PC-3 (cell line): ENCODE measurements around the gene AP2A1. TPM values are rescaled to one million over a fixed set of nuclear protein-coding genes. Genes with fewer than 3 reads are reported as not detected.
A peak's percentile ranks its signal among the peaks of the same experiment; 100 is the strongest.

Experiments
- ATAC-seq: fragments of 200-7000 bp; cut with Tn5 transposase; 2 replicates; pipeline ENCODE4 v1.9.1; 2020; ENCODE audit warnings: mild to moderate bottlenecking, moderate library complexity
- BruUV-seq: library from RNA; stranded (reverse); fragments of 400-500 nt; replicated peaks from 2 replicates; lab custom pipeline; 2021; lab: Mats Ljungman, UMichigan
- CTCF ChIA-PET: fragments of 300-600 bp; sonication (Branson Sonifier 250); formaldehyde crosslinking; loops from one replicate; lab custom pipeline; 2022; ENCODE audit warnings: antibody characterized with exemption; lab: Charles Lee
- POLR2A ChIA-PET: fragments of 300-600 bp; sonication (Branson Sonifier 250); formaldehyde crosslinking; loops from one replicate; lab custom pipeline; 2022; ENCODE audit warnings: antibody characterized with exemption; ENCODE audit not compliant: unreplicated experiment; lab: Charles Lee
- DNase-seq: peaks from one replicate; pipeline ENCODE4 v3.0.0-alpha.2; 2015
- H2AFZ ChIP-seq: fragments of 300-600 bp; sonication (generic); 2 replicates; pipeline ENCODE4 v1.6.0; 2016; ENCODE audit warnings: antibody characterized with exemption, low read length
- H3F3A ChIP-seq: fragments of 300-600 bp; sonication (generic); one replicate; pipeline ENCODE4 v1.6.0; 2017; ENCODE audit warnings: antibody characterized with exemption, low read length, control low read depth, mild to moderate bottlenecking; ENCODE audit not compliant: unreplicated experiment
- H3K27ac ChIP-seq: fragments of 300-600 bp; sonication (generic); 2 replicates; pipeline ENCODE4 v1.5.1; 2016; ENCODE audit warnings: mild to moderate bottlenecking, low read length
- H3K27me3 ChIP-seq: fragments of 300-600 bp; sonication (generic); 2 replicates; pipeline ENCODE4 v1.6.1; 2016; ENCODE audit warnings: low read length, mixed read lengths
- H3K36me3 ChIP-seq: fragments of 300-600 bp; sonication (generic); 2 replicates; pipeline ENCODE4 v1.6.1; 2016; ENCODE audit warnings: low read depth, mixed run types, low read length, mixed read lengths
- H3K4me1 ChIP-seq: fragments of 300-600 bp; sonication (generic); 2 replicates; pipeline ENCODE4 v1.5.1; 2016; ENCODE audit warnings: low read length; ENCODE audit not compliant: insufficient read depth
- H3K4me2 ChIP-seq: fragments of 300-600 bp; sonication (generic); 2 replicates; pipeline ENCODE4 v1.6.0; 2016; ENCODE audit warnings: low read length
- H3K4me3 ChIP-seq: fragments of 300-600 bp; sonication (generic); 2 replicates; pipeline ENCODE4 v1.5.1; 2016; ENCODE audit warnings: mild to moderate bottlenecking, low read length, mixed read lengths
- H3K79me2 ChIP-seq: fragments of 300-600 bp; sonication (generic); 2 replicates; pipeline ENCODE4 v1.6.1; 2017; ENCODE audit warnings: low read length, mixed read lengths
- H3K9ac ChIP-seq: fragments of 300-600 bp; sonication (generic); 2 replicates; pipeline ENCODE4 v1.6.0; 2016; ENCODE audit warnings: mild to moderate bottlenecking, low read length
- H3K9me2 ChIP-seq: fragments of 300-600 bp; sonication (generic); replicated peaks from 2 replicates; pipeline ENCODE4 v1.6.1; 2016; ENCODE audit warnings: mixed run types, low read length, mixed read lengths
- H3K9me3 ChIP-seq: fragments of 300-600 bp; sonication (generic); 2 replicates; pipeline ENCODE4 v1.6.1; 2016; ENCODE audit warnings: low read length, mixed read lengths
- H4K20me1 ChIP-seq: fragments of 300-600 bp; sonication (generic); 2 replicates; pipeline ENCODE4 v1.6.1; 2016; ENCODE audit warnings: low read length, mixed read lengths
- EZH2 ChIP-seq: fragments of 300-600 bp; sonication (generic); IDR thresholded peaks from one replicate; pipeline ENCODE4 v1.6.1; 2017; ENCODE audit warnings: antibody characterized with exemption, mild to moderate bottlenecking, low read length; ENCODE audit not compliant: unreplicated experiment
- EZH2phosphoT487 ChIP-seq: fragments of 300-600 bp; sonication (generic); IDR thresholded peaks from 2 replicates; pipeline ENCODE4 v1.6.1; 2018; ENCODE audit warnings: mild to moderate bottlenecking, antibody characterized with exemption, low read length, borderline replicate concordance
- intact Hi-C: fragments of 100-400 bp; cut with micrococcal nuclease; formaldehyde crosslinking; loops from 2 replicates; pipeline ENCODE4 v1.9.0; 2023
- total RNA-seq: library from RNA; depleted of rRNA; stranded (reverse); fragments of >200 nt; gene quantifications from 2 replicates; pipeline ENCODE4 v1.2.3, GENCODE V29; 2014
- TF ChIP-seq, protein P1 (sequence below): fragments of 300-600 bp; sonication (generic); conservative IDR thresholded peaks from 2 replicates; pipeline ENCODE4 v1.5.1; 2017; ENCODE audit warnings: antibody characterized with exemption, low read depth, mild to moderate bottlenecking, low read length

Gene AP2A1
- total RNA-seq, 1 experiment from 2014 or later: 143 TPM

DNA sequence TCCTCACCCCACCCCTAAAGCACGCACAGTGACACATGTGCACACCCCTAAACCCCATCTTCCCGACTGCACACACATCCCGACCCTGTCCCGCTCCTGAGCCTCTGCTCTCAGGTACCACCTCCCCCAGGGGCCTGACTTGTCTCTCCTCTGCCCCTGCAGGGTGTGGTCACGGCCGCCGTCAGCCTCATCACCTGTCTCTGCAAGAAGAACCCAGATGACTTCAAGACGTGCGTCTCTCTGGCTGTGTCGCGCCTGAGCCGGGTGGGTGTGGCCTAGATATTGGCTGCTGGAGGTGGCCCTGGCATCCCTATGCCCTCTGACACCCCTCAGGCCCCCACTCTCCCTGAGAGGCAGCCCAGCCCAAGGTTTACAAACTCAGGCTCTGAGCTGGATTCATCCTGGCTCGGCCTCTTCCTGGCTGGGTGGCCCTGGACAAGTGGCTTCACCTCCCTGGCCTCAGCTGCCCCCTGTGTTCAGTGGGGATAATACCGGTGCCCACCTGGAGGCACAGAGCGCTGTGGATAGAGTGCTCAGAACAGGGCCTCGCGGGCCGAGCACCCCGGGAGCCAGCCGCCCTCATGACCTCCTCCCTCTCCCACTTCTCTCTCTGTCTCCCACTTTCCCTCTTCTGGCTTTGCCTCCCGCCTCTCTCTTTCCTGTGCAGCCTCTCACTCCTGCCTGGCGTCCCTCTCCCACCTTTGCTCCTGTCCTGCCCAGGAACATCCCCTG is 26.2 kb downstream of the AP2A1 start:
- intact Hi-C loops: no loop called here
- H3K9me2 ChIP-seq: no peaks in the 10 kb centered on the region
- ChIA-PET CTCF (no interaction called here), POLR2A (no interaction called here)
- H3K27me3 ChIP-seq: no peaks in the 10 kb centered on the region
- H3K79me2 ChIP-seq: 0 out of 2 replicates have a peak, but pooled peaks cover 3% of the 10 kb centered on the region
- DNase-seq (no peak), ATAC-seq (0 out of 2 replicates have a peak, but pooled peaks have one; percentile 8)
- no peaks in the 10 kb centered on the region for H4K20me1 ChIP-seq
- H3K9me3 ChIP-seq: no peaks in the 10 kb centered on the region
- H3K27ac ChIP-seq: peak overlapping the region; percentile 8
- H3K36me3 ChIP-seq: peaks cover 42% of the 10 kb centered on the region
- no peak overlapping the region for H2AFZ ChIP-seq
- H3K4me3 ChIP-seq: no peak overlapping the region
- no peaks in the 10 kb centered on the region for H3F3A ChIP-seq
- TF ChIP-seq, protein P1, sequence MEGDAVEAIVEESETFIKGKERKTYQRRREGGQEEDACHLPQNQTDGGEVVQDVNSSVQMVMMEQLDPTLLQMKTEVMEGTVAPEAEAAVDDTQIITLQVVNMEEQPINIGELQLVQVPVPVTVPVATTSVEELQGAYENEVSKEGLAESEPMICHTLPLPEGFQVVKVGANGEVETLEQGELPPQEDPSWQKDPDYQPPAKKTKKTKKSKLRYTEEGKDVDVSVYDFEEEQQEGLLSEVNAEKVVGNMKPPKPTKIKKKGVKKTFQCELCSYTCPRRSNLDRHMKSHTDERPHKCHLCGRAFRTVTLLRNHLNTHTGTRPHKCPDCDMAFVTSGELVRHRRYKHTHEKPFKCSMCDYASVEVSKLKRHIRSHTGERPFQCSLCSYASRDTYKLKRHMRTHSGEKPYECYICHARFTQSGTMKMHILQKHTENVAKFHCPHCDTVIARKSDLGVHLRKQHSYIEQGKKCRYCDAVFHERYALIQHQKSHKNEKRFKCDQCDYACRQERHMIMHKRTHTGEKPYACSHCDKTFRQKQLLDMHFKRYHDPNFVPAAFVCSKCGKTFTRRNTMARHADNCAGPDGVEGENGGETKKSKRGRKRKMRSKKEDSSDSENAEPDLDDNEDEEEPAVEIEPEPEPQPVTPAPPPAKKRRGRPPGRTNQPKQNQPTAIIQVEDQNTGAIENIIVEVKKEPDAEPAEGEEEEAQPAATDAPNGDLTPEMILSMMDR: no peak
- TF ChIP-seq EZH2: no peak
- H3K4me2 ChIP-seq: no peak overlapping the region
- no peak overlapping the region for H3K9ac ChIP-seq
- no TSS peak for BruUV-seq
- H3K4me1 ChIP-seq: peaks cover 9% of the 10 kb centered on the region; the same call in 1 of the 2 replicates

DNA sequence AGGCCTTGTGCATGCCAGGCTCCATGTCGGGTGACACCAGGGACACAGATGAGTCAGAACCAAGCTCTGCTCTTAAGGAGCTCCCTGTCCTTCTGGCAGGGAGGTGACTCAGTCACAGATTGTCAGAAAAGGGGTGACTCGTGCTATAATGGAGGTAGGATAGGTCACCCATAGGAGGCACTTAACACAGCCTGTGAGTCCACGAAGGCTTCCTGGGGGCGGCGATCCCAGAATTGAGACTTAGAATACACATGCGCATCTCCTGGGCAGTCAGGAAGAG is 26.7 kb downstream of the AP2A1 start:
- CTCF ChIA-PET: no interaction called here

DNA sequence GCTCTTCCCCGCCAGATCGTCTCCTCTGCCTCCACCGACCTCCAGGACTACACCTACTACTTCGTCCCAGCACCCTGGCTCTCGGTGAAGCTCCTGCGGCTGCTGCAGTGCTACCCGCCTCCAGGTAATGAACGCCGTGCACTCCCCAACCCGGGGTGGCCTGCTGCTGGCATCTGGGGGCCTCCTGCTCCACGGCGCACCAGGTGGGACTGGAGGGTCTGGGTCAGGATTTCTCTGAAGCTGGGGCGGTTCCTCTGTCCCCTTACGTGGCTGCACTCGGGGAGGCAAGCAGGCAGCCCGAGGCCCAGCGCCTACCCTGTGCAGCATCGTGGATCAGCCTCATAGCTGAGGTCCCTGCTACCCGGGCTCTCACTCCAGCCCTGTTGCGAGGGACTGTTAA is 28.8 kb downstream of the AP2A1 start:
- H3K9ac ChIP-seq: no peak overlapping the region

More for the DNA sequence above, 26.7 kb downstream of the AP2A1 start:
- Histone ChIP-seq H3K4me2 (no peak overlapping the region), H2AFZ (no peak overlapping the region), H4K20me1 (no peaks in the 10 kb centered on the region), H3K27me3 (no peaks in the 10 kb centered on the region), H3K79me2 (no peaks in the 10 kb centered on the region), H3K4me3 (no peak overlapping the region), H3K4me1 (peaks cover 9% of the 10 kb centered on the region; the same call in 1 of the 2 replicates), H3K9me3 (no peaks in the 10 kb centered on the region), H3K36me3 (peaks cover 40% of the 10 kb centered on the region), H3K27ac (peak overlapping the region; percentile 8), H3K9ac (no peak overlapping the region), H3K9me2 (no peaks in the 10 kb centered on the region), H3F3A (no peaks in the 10 kb centered on the region)
- POLR2A ChIA-PET: no interaction called here
- ATAC-seq (peak; percentile 91), DNase-seq (peak; percentile 77)
- intact Hi-C loops: no loop called here
- TF ChIP-seq, protein P1: no peak
- no peak for TF ChIP-seq EZH2
- TF ChIP-seq EZH2phosphoT487: no peak
- no TSS peak for BruUV-seq

More for the DNA sequence above, 28.8 kb downstream of the AP2A1 start:
- Histone ChIP-seq H3K9me2 (no peaks in the 10 kb centered on the region), H3K27ac (no peak overlapping the region), H3F3A (no peaks in the 10 kb centered on the region), H3K36me3 (peaks cover 57% of the 10 kb centered on the region), H4K20me1 (no peaks in the 10 kb centered on the region), H3K4me1 (peaks cover 9% of the 10 kb centered on the region; the same call in 1 of the 2 replicates), H3K27me3 (no peaks in the 10 kb centered on the region), H3K4me3 (no peak overlapping the region), H3K9me3 (no peaks in the 10 kb centered on the region), H2AFZ (no peak overlapping the region), H3K4me2 (no peak overlapping the region), H3K79me2 (no peaks in the 10 kb centered on the region)
- no TSS peak for BruUV-seq
- intact Hi-C loops: no loop called here
- POLR2A ChIA-PET: no interaction called here
- DNase-seq (no peak), ATAC-seq (no peak)
- TF ChIP-seq EZH2phosphoT487 (no peak), EZH2 (no peak)
- TF ChIP-seq, protein P1: no peak
- CTCF ChIA-PET: no interaction called here
